ENCODE data around the gene TNFRSF1A.

TNFRSF1A gene

GRCh38 chr12:6374028-6374785 is 32.3 kb upstream of the TNFRSF1A start:
- DNase-seq: no peak

- DNase-seq: peak; percentile 76
These were observed 31.3 kb upstream of the TNFRSF1A start for GRCh38 chr12:6373022-6373787.

- DNase-seq: peak; percentile 62
These were observed 30.6 kb upstream of the TNFRSF1A start for GRCh38 chr12:6372403-6373003.

- peak; percentile 83 for DNase-seq
These were observed 29.3 kb upstream of the TNFRSF1A start for GRCh38 chr12:6370994-6371754.

- DNase-seq: no peak
These were observed 28.7 kb upstream of the TNFRSF1A start for GRCh38 chr12:6370576-6370935.

GRCh38 chr12:6369916-6370575 is 28.2 kb upstream of the TNFRSF1A start:
- DNase-seq: no peak

GRCh38 chr12:6368906-6369525 is 27.1 kb upstream of the TNFRSF1A start:
- no peak for DNase-seq

- DNase-seq: no peak
These were observed 26.4 kb upstream of the TNFRSF1A start for GRCh38 chr12:6367969-6368892.

GRCh38 chr12:6367065-6367968 is 25.4 kb upstream of the TNFRSF1A start:
- no peak for DNase-seq

GRCh38 chr12:6364044-6364374 is 22.1 kb upstream of the TNFRSF1A start:
- DNase-seq: no peak

- DNase-seq: no peak
These were observed 21.6 kb upstream of the TNFRSF1A start for GRCh38 chr12:6363330-6364043.

GRCh38 chr12:6363010-6363329 is 21.1 kb upstream of the TNFRSF1A start:
- DNase-seq: no peak

GRCh38 chr12:6362403-6362802 is 20.5 kb upstream of the TNFRSF1A start:
- no peak for DNase-seq

GRCh38 chr12:6361834-6362233 is 20.0 kb upstream of the TNFRSF1A start:
- DNase-seq: no peak

GRCh38 chr12:6360578-6361490 is 19.0 kb upstream of the TNFRSF1A start:
- no peak for DNase-seq

- DNase-seq: no peak
These were observed 18.2 kb upstream of the TNFRSF1A start for GRCh38 chr12:6360080-6360571.

- DNase-seq: no peak
These were observed 17.0 kb upstream of the TNFRSF1A start for GRCh38 chr12:6358881-6359280.

GRCh38 chr12:6356374-6356820 is 14.5 kb upstream of the TNFRSF1A start:
- no peak for DNase-seq

Data from NCI-H2107 (cell line).